NCI-H2029 treated with DMSO at 0.1 percent for 48 hours (cell line): Measurements from ENCODE around the gene EMID1.
"Not testable (repeated sequence)": the region's sequence is repeated elsewhere in the genome, so short reads cannot be mapped to it uniquely, and the experiment has no call there.

Experiments used
- DNase-seq: peaks from one replicate; lab custom pipeline; 2025; lab: John Stamatoyannopoulos, UW

The EMID1 gene

GRCh38 chr22:29211066-29211465 is 5.4 kb downstream of the EMID1 start:
- no peak for DNase-seq

GRCh38 chr22:29211466-29211865 is 5.8 kb downstream of the EMID1 start:
- DNase-seq: no peak

- no peak for DNase-seq
Observed at GRCh38 chr22:29212743-29213142, 7.0 kb downstream of the EMID1 start.

- DNase-seq: no peak
Observed at GRCh38 chr22:29213493-29213892, 7.8 kb downstream of the EMID1 start.

- DNase-seq: no peak
Observed at GRCh38 chr22:29214232-29214631, 8.5 kb downstream of the EMID1 start.

GRCh38 chr22:29215012-29215860 is 9.5 kb downstream of the EMID1 start:
- no peak for DNase-seq

GRCh38 chr22:29216011-29216872 is 10.5 kb downstream of the EMID1 start:
- DNase-seq: no peak

- DNase-seq: no peak
Observed at GRCh38 chr22:29216873-29217666, 11.4 kb downstream of the EMID1 start.

- DNase-seq: no peak
Observed at GRCh38 chr22:29217827-29218757, 12.4 kb downstream of the EMID1 start.

GRCh38 chr22:29218758-29219408 is 13.2 kb downstream of the EMID1 start:
- no peak for DNase-seq

- not testable (repeated sequence) for DNase-seq
Observed at GRCh38 chr22:29219409-29219782, 13.7 kb downstream of the EMID1 start.

GRCh38 chr22:29219881-29220670 is 14.4 kb downstream of the EMID1 start:
- no peak for DNase-seq

GRCh38 chr22:29224121-29224858 is 18.6 kb downstream of the EMID1 start:
- DNase-seq: no peak

GRCh38 chr22:29224859-29225410 is 19.2 kb downstream of the EMID1 start:
- no peak for DNase-seq

GRCh38 chr22:29225422-29226090 is 19.9 kb downstream of the EMID1 start:
- DNase-seq: peak; percentile 1

GRCh38 chr22:29226351-29226981 is 20.8 kb downstream of the EMID1 start:
- DNase-seq: no peak

- no peak for DNase-seq
Observed at GRCh38 chr22:29230972-29231875, 25.5 kb downstream of the EMID1 start.
